Parathyroid adenoma (tissue), 2 donors: ENCODE data around the gene PILRB.
A peak's percentile ranks its signal among the peaks of the same experiment; 100 is the strongest.
"Not testable (repeated sequence)": the region's sequence is repeated elsewhere in the genome, so short reads cannot be mapped to it uniquely, and the experiment has no call there.

Experiments used
- H2AFZ ChIP-seq: fragments of 300-600 bp; sonication (generic); one replicate; pipeline ENCODE4 v1.7.0; 2017; ENCODE audit warnings: antibody characterized with exemption, mild to moderate bottlenecking
- H3K27ac ChIP-seq: fragments of 300-600 bp; sonication (generic); one replicate; pipeline ENCODE4 v1.7.0; 2017
- H3K27me3 ChIP-seq: fragments of 300-600 bp; sonication (generic); one replicate; pipeline ENCODE4 v1.7.0; 2017; ENCODE audit warnings: low read length; ENCODE audit not compliant: control insufficient read depth, insufficient read depth
- H3K36me3 ChIP-seq: fragments of 300-600 bp; sonication (generic); one replicate; pipeline ENCODE4 v1.7.0; 2017; ENCODE audit warnings: low read length; ENCODE audit not compliant: control insufficient read depth, insufficient read depth
- H3K4me1 ChIP-seq: fragments of 300-600 bp; sonication (generic); one replicate; pipeline ENCODE4 v1.7.0; 2017; ENCODE audit warnings: control low read depth
- H3K4me2 ChIP-seq: fragments of 300-600 bp; sonication (generic); one replicate; pipeline ENCODE4 v1.7.0; 2017; ENCODE audit warnings: low read length
- H3K4me3 ChIP-seq: fragments of 300-600 bp; sonication (generic); one replicate; pipeline ENCODE4 v1.7.0; 2017; ENCODE audit warnings: low read depth, low read length
- H3K79me2 ChIP-seq: fragments of 300-600 bp; sonication (generic); one replicate; pipeline ENCODE4 v1.7.0; 2017; ENCODE audit warnings: control low read depth
- H3K9ac ChIP-seq: fragments of 300-600 bp; sonication (generic); one replicate; pipeline ENCODE4 v1.7.0; 2017; ENCODE audit warnings: mild to moderate bottlenecking
- H3K9me3 ChIP-seq: fragments of 300-600 bp; sonication (generic); one replicate; pipeline ENCODE4 v1.7.0; 2017; ENCODE audit warnings: low read length; ENCODE audit not compliant: control insufficient read depth
- CTCF ChIP-seq: fragments of 300-600 bp; sonication (generic); IDR thresholded peaks from one replicate; pipeline ENCODE4 v1.7.0; 2017; ENCODE audit warnings: antibody characterized with exemption, mild to moderate bottlenecking
- donor health status: primary hyperparathyroidism.

The PILRB gene

GRCh38 chr7:100378114-100378755 lies 20.3 kb downstream of the PILRB start:
- Histone ChIP-seq H3K36me3 (no peaks in the 10 kb centered on the region), H3K4me3 (no peak overlapping the region), H2AFZ (no peak overlapping the region), H3K79me2 (no peaks in the 10 kb centered on the region), H3K27ac (no peak overlapping the region), H3K27me3 (no peaks in the 10 kb centered on the region), H3K4me1 (no peaks in the 10 kb centered on the region), H3K4me2 (no peak overlapping the region), H3K9me3 (no peaks in the 10 kb centered on the region), H3K9ac (no peak overlapping the region)
- TF ChIP-seq CTCF: no peak

GRCh38 chr7:100380196-100380595 lies 22.3 kb downstream of the PILRB start:
- H2AFZ ChIP-seq: no peak overlapping the region
- H3K36me3 ChIP-seq: no peaks in the 10 kb centered on the region
- no peaks in the 10 kb centered on the region for H3K27me3 ChIP-seq
- no peaks in the 10 kb centered on the region for H3K79me2 ChIP-seq
- H3K4me3 ChIP-seq: no peak overlapping the region
- H3K4me2 ChIP-seq: no peak overlapping the region
- TF ChIP-seq CTCF: no peak
- H3K27ac ChIP-seq: no peak overlapping the region
- no peak overlapping the region for H3K9ac ChIP-seq
- no peaks in the 10 kb centered on the region for H3K9me3 ChIP-seq
- peaks cover 4% of the 10 kb centered on the region for H3K4me1 ChIP-seq

- not testable (repeated sequence) for H3K27ac ChIP-seq, H3K79me2 ChIP-seq, H3K4me3 ChIP-seq, H3K4me1 ChIP-seq, H3K27me3 ChIP-seq, H3K4me2 ChIP-seq, H2AFZ ChIP-seq, H3K36me3 ChIP-seq, H3K9me3 ChIP-seq, H3K9ac ChIP-seq
These were observed 23.8 kb downstream of the PILRB start for GRCh38 chr7:100381531-100382233.

- H3K36me3 ChIP-seq, H3K27ac ChIP-seq, H3K4me2 ChIP-seq, H3K9me3 ChIP-seq, H3K79me2 ChIP-seq, H3K4me1 ChIP-seq, H3K4me3 ChIP-seq, H3K27me3 ChIP-seq, H3K9ac ChIP-seq, H2AFZ ChIP-seq: not testable (repeated sequence)
These were observed 24.4 kb downstream of the PILRB start for GRCh38 chr7:100382234-100382853.

GRCh38 chr7:100384628-100385294 lies 26.8 kb downstream of the PILRB start:
- Histone ChIP-seq H3K36me3 (no peaks in the 10 kb centered on the region), H3K9ac (no peak overlapping the region), H2AFZ (peak overlapping the region; percentile 36), H3K4me2 (peak overlapping the region; percentile 0), H3K79me2 (no peaks in the 10 kb centered on the region), H3K27ac (peak overlapping the region; percentile 2), H3K9me3 (no peaks in the 10 kb centered on the region), H3K27me3 (no peaks in the 10 kb centered on the region), H3K4me1 (peaks cover 4% of the 10 kb centered on the region), H3K4me3 (no peak overlapping the region)
- TF ChIP-seq CTCF: no peak
